ENCODE results near the gene USP4. TPM values are rescaled to one million over a fixed set of nuclear protein-coding genes. Genes with fewer than 3 reads are reported as not detected.
A peak's percentile ranks its signal among the peaks of the same experiment; 100 is the strongest.
"Not testable (repeated sequence)": the region's sequence is repeated elsewhere in the genome, so short reads cannot be mapped to it uniquely, and the experiment has no call there.

The USP4 gene
- total and polyA plus RNA-seq, 8 donors = 57.7 to 77.1 (median 73.0) TPM

GRCh38 chr3:49253512-49253911 lies 86.3 kb downstream of the USP4 start:
- H3K4me3 ChIP-seq = no peak overlapping the region

GRCh38 chr3:49248840-49249227 lies 91.0 kb downstream of the USP4 start:
- peak; percentile 91 for ATAC-seq
- DNase-seq = no peak
- H3K4me3 ChIP-seq = no peak overlapping the region

More at GRCh38 chr3:49253512-49253911, 86.3 kb downstream of the USP4 start:
- H3K9me3 ChIP-seq = no peaks in the 10 kb centered on the region
- H3K36me3 ChIP-seq = no peaks in the 10 kb centered on the region
- no peak for DNase-seq
- peaks cover 0 to 12% of the 10 kb centered on the region in 2 donors for H3K4me1 ChIP-seq
- H3K27me3 ChIP-seq = no peaks in the 10 kb centered on the region
- no peak for TF ChIP-seq CTCF (IDR thresholded peaks at IDR 0.05)
- no peak for ATAC-seq
- intact Hi-C loops (cut with DNase I) = no loop called here
- H3K27ac ChIP-seq = no peak overlapping the region

GRCh38 chr3:49244581-49245205 lies 95.2 kb downstream of the USP4 start:
- intact Hi-C loops (cut with DNase I) = no loop called here
- Histone ChIP-seq H3K36me3 (no peaks in the 10 kb centered on the region), H3K27ac (no peak overlapping the region), H3K27me3 (no peaks in the 10 kb centered on the region), H3K9me3 (no peaks in the 10 kb centered on the region), H3K4me1 (peaks cover 0 to 35% of the 10 kb centered on the region in 2 donors), H3K4me3 (no peak overlapping the region)
- ATAC-seq = peak; percentile 46
- peak in 1 of 4 donors; percentile 37 for DNase-seq
- TF ChIP-seq CTCF (IDR thresholded peaks at IDR 0.05) = no peak

More at GRCh38 chr3:49248840-49249227, 91.0 kb downstream of the USP4 start:
- Histone ChIP-seq H3K27me3 (no peaks in the 10 kb centered on the region), H3K27ac (peak overlapping the region; percentile 65 to 91), H3K4me1 (peaks cover 0 to 29% of the 10 kb centered on the region in 2 donors), H3K9me3 (no peaks in the 10 kb centered on the region), H3K36me3 (no peaks in the 10 kb centered on the region)
- TF ChIP-seq CTCF (IDR thresholded peaks at IDR 0.05) = no peak
- intact Hi-C loops (cut with DNase I) = no loop called here

GRCh38 chr3:49240091-49240490 lies 99.8 kb downstream of the USP4 start:
- peaks cover 0 to 33% of the 10 kb centered on the region in 2 donors for H3K4me1 ChIP-seq
- H3K4me3 ChIP-seq; DNase-seq; intact Hi-C loops (cut with DNase I); H3K27me3 ChIP-seq; H3K36me3 ChIP-seq; ATAC-seq; H3K9me3 ChIP-seq; H3K27ac ChIP-seq: not testable (repeated sequence)

- intact Hi-C loops (cut with DNase I) = no loop called here
- H3K27me3 ChIP-seq = no peaks in the 10 kb centered on the region
- H3K4me3 ChIP-seq = no peak overlapping the region
- peaks cover 0 to 26% of the 10 kb centered on the region in 2 donors for H3K4me1 ChIP-seq
- H3K9me3 ChIP-seq = peaks cover 0 to 14% of the 10 kb centered on the region in 2 donors
- peak in 3 of 4 donors; percentile 13 to 70 (median 38) for DNase-seq
- peak overlapping the region; percentile 61 to 93 for H3K27ac ChIP-seq
- no peak for TF ChIP-seq CTCF (IDR thresholded peaks at IDR 0.05)
- ATAC-seq = peak; percentile 91
- H3K36me3 ChIP-seq = no peaks in the 10 kb centered on the region
Measured at GRCh38 chr3:49238274-49239127, 101.4 kb downstream of the USP4 start.
